Adrenal gland (tissue), 12 donors: ENCODE results near the gene SACS. TPM values are rescaled to one million over a fixed set of nuclear protein-coding genes. Genes with fewer than 3 reads are reported as not detected.
"Not testable (repeated sequence)": the region's sequence is repeated elsewhere in the genome, so short reads cannot be mapped to it uniquely, and the experiment has no call there.

ENCODE experiments used
- DNase-seq, 7 donors: peaks; one replicate each; pipeline ENCODE4 v3.0.0-alpha.2; 2019 to 2020
- H3K27ac ChIP-seq, 5 donors: fragments of 200-600 bp; sonication (generic) in 4 of 5; 1 replicate in 3 of 5; 2 replicates in 2 of 5; pipeline versions ENCODE4 v1.5.1 to v1.8.0; 2016 to 2020; ENCODE audit warnings: mild to moderate bottlenecking in 1 of 5
- H3K27me3 ChIP-seq: fragments of 200-600 bp; 2 replicates; pipeline ENCODE4 v1.8.0; 2021
- H3K36me3 ChIP-seq, 2 donors: fragments of 200-600 bp; replicated peaks in 1 of 2; 1 replicate in 1 of 2; 2 replicates in 1 of 2; pipeline versions ENCODE4 v1.5.1 to v1.8.0; 2018 to 2022
- H3K4me1 ChIP-seq, 2 donors: fragments of 200-600 bp; replicated peaks in 1 of 2; 1 replicate in 1 of 2; 2 replicates in 1 of 2; pipeline versions ENCODE4 v1.5.1 to v1.8.0; 2018 to 2021
- H3K4me3 ChIP-seq, 4 donors: fragments of 200-600 bp; sonication (generic) in 3 of 4; one replicate each; pipeline ENCODE4 v1.5.1; 2016 to 2018
- H3K9me3 ChIP-seq, 3 donors: fragments of 200-600 bp; sonication (generic) in 1 of 3; replicated peaks in 1 of 3; 1 replicate in 2 of 3; 2 replicates in 1 of 3; pipeline versions ENCODE4 v1.5.1 to v1.8.0; 2016 to 2021
- POLR2A ChIP-seq, 2 donors: fragments of 450-650 bp; IDR thresholded peaks; one replicate each; pipeline ENCODE4 v1.6.1; 2017; ENCODE audit warnings: antibody characterized with exemption in 2 of 2, mild to moderate bottlenecking in 2 of 2, moderate library complexity in 1 of 2
- WGBS, 4 donors: extraction: QIAGEN DNeasy Blood & Tissue Kit in 2 of 4; methylation state at CpG; one replicate each; pipeline versions ENCODE4 v1.1.5 to v1.1.7; 2013 to 2017; 5-methylcytosine and 5-hydroxymethylcytosine counted together
- intact Hi-C, 2 donors: fragments of 100-400 bp; cut with DNase I; formaldehyde crosslinking; loops; one replicate each; pipeline versions ENCODE4 v1.14.1 to v1.15.0; 2022 to 2023
- polyA plus RNA-seq, 3 donors: library from polyadenylated mRNA; stranded (reverse); fragments of 200-250 nt in 2 of 3; fragments of 350-450 nt in 1 of 3; fragmentation: Illumina TruSeq in 1 of 3; extraction: RNeasy Lipid Tissue Mini Kit (QIAGEN cat#74804) in 1 of 3; gene quantifications; one replicate each; pipeline ENCODE4 v1.2.3, GENCODE V29; 2013 to 2014
- total RNA-seq, 9 donors: library from RNA; depleted of rRNA in 4 of 9; stranded (reverse); fragments of >200 nt in 4 of 9; fragments of 120-200 nt in 1 of 9; fragmentation: NEBNext Ultra II Directional in 1 of 9; extraction: Animal tissue kit (Norgen Biotek cat#: 25700) in 1 of 9; gene quantifications; one replicate each; pipeline versions ENCODE4 v1.1.0 to v1.2.4, GENCODE V29; 2013 to 2023
- TF ChIP-seq, protein P1 (sequence below), 6 experiments: fragments of 450-650 bp in 4 of 6; fragments of 200-600 bp in 2 of 6; sonication (generic) in 1 of 6; IDR thresholded peaks; 1 replicate in 5 of 6; 2 replicates in 1 of 6; pipeline versions ENCODE4 v1.5.1 to v1.8.0; 2016 to 2021; ENCODE audit warnings: antibody characterized with exemption in 6 of 6, mild to moderate bottlenecking in 2 of 6, moderate library complexity in 1 of 6
- donor health status: healthy with polysubstance abuse.
- donor health status: Bipolar disorder and iron deficiency.
- donor health status: DM: yes; HTN: yes; CAD: no.
- donor health status: DM: no; HTN: no; CAD: no.
- donor health status: DM: no; HTN: no; CAD: no.
- donor health status: DM: yes; HTN: yes; CAD: no.

Gene SACS
- total and polyA plus RNA-seq, 12 donors: 5.6 to 41.6 (median 7.5) TPM

- H3K4me3 ChIP-seq: no peak overlapping the region
- no peaks in the 10 kb centered on the region for H3K36me3 ChIP-seq
- no peaks in the 10 kb centered on the region for H3K9me3 ChIP-seq
- no peak for TF ChIP-seq POLR2A (IDR thresholded peaks at IDR 0.05)
- TF ChIP-seq, protein P1, sequence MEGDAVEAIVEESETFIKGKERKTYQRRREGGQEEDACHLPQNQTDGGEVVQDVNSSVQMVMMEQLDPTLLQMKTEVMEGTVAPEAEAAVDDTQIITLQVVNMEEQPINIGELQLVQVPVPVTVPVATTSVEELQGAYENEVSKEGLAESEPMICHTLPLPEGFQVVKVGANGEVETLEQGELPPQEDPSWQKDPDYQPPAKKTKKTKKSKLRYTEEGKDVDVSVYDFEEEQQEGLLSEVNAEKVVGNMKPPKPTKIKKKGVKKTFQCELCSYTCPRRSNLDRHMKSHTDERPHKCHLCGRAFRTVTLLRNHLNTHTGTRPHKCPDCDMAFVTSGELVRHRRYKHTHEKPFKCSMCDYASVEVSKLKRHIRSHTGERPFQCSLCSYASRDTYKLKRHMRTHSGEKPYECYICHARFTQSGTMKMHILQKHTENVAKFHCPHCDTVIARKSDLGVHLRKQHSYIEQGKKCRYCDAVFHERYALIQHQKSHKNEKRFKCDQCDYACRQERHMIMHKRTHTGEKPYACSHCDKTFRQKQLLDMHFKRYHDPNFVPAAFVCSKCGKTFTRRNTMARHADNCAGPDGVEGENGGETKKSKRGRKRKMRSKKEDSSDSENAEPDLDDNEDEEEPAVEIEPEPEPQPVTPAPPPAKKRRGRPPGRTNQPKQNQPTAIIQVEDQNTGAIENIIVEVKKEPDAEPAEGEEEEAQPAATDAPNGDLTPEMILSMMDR (IDR thresholded peaks at IDR 0.05): no peak
- no peak overlapping the region for H3K27ac ChIP-seq
- intact Hi-C loops: no loop called here
- 83 to 94% (median 89%) methylated on average over 5 of the region's 5 CpGs for WGBS, 4 donors
- no peak for DNase-seq
- no peaks in the 10 kb centered on the region for H3K4me1 ChIP-seq
- no peaks in the 10 kb centered on the region for H3K27me3 ChIP-seq
Observed at GRCh38 chr13:23408026-23408425, 25.5 kb downstream of the SACS start.

DNA sequence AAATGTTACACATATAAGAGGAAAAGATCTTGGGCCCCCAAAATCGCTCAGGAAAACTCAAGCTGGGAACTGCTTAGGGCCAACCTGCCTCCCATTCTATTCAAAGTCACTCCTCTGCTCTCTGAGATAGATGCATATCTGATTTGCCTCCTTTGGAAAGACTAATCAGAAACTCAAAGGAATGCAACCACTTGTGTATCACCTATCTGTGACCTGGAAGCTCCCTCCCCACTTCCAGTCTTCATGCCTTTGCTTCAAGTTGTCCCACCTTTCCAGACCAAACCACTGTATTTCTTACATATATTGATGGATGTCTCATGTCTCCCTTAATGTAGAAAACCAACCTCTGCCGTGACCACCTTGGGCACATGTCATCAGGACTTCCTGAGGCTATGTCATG lies 32.3 kb downstream of the SACS start:
- H3K27me3 ChIP-seq, intact Hi-C loops, H3K36me3 ChIP-seq, H3K4me3 ChIP-seq, H3K9me3 ChIP-seq, H3K4me1 ChIP-seq, DNase-seq, H3K27ac ChIP-seq: not testable (repeated sequence)
- 91 to 96% (median 94%) methylated on average over 2 of the region's 2 CpGs for WGBS, 4 donors

GRCh38 chr13:23399347-23399746 lies 34.2 kb downstream of the SACS start:
- H3K4me3 ChIP-seq: no peak overlapping the region
- no peaks in the 10 kb centered on the region for H3K36me3 ChIP-seq
- H3K4me1 ChIP-seq: no peaks in the 10 kb centered on the region
- H3K27me3 ChIP-seq: no peaks in the 10 kb centered on the region
- no peak for TF ChIP-seq POLR2A (IDR thresholded peaks at IDR 0.05)
- TF ChIP-seq, protein P1 (IDR thresholded peaks at IDR 0.05): no peak
- H3K27ac ChIP-seq: no peak overlapping the region
- H3K9me3 ChIP-seq: peaks cover 0 to 5% (median 0%) of the 10 kb centered on the region in 3 donors
- no peak for DNase-seq
- intact Hi-C loops: no loop called here
- whole genome bisulfite sequencing, 4 donors: 82 to 84% (median 84%) methylated on average over 6 of the region's 6 CpGs

- intact Hi-C loops: no loop called here
- H3K27me3 ChIP-seq: no peaks in the 10 kb centered on the region
- WGBS, 4 donors: 87 to 94% (median 90%) methylated on average over 4 of the region's 4 CpGs
- TF ChIP-seq POLR2A (IDR thresholded peaks at IDR 0.05): no peak
- TF ChIP-seq, protein P1 (IDR thresholded peaks at IDR 0.05): no peak
- H3K36me3 ChIP-seq: no peaks in the 10 kb centered on the region
- no peak for DNase-seq
- H3K4me3 ChIP-seq: no peak overlapping the region
- peaks cover 0 to 5% (median 0%) of the 10 kb centered on the region in 3 donors for H3K9me3 ChIP-seq
- H3K4me1 ChIP-seq: peaks cover 0 to 9% of the 10 kb centered on the region in 2 donors
- H3K27ac ChIP-seq: no peak overlapping the region
Observed at GRCh38 chr13:23394821-23395220, 38.7 kb downstream of the SACS start.

DNA sequence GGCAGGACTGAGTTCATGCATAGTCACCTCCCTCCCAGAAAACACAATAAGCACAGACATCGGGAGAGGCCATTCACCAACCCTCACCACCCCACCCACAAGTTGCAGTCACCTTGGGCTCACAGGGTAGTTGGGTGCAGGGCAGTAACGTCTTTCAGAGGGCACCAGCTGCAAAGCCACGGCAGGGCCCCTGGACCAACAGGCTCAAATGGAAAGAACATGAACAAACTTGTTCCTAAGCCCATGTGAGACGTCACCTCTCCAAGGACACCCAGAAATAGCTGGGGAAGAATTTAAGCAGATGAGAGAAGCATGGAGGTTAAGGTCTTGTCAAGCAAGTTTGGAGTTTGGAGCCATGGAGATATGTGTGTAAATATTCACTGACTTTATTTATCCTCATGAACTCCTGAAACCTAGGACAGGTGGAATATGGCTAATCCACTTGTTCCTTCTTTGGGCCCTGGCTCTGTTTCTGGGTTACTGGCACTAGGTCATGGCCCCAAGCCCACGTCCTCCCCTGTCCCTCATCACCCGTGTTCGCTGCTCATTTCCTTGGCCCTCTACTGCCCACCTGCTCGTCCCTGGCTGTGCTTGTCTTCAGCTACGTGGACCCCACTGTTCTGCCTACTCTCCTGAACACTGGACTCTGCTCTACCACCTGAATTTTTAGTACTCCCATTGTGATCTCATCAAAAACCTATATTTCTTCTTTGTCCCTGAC lies 40.4 kb downstream of the SACS start:
- DNase-seq: peak in 1 of 7 donors; percentile 41
- 59 to 71% (median 65%) methylated on average over 9 of the region's 9 CpGs for WGBS, 4 donors
- Histone ChIP-seq H3K27ac (peak overlapping the region in 2 of 5 donors; percentile 1 to 24), H3K36me3 (no peaks in the 10 kb centered on the region), H3K4me1 (peaks cover 0 to 9% of the 10 kb centered on the region in 2 donors), H3K9me3 (peaks cover 0 to 5% (median 0%) of the 10 kb centered on the region in 3 donors), H3K4me3 (no peak overlapping the region), H3K27me3 (no peaks in the 10 kb centered on the region)
- TF ChIP-seq, protein P1 (IDR thresholded peaks at IDR 0.05): no peak
- TF ChIP-seq POLR2A (IDR thresholded peaks at IDR 0.05): no peak
- intact Hi-C loops: no loop called here
